ENCODE results near the gene SMTNL2.
"Not testable (repeated sequence)": the region's sequence is repeated elsewhere in the genome, so short reads cannot be mapped to it uniquely, and the experiment has no call there.

The SMTNL2 gene

DNA sequence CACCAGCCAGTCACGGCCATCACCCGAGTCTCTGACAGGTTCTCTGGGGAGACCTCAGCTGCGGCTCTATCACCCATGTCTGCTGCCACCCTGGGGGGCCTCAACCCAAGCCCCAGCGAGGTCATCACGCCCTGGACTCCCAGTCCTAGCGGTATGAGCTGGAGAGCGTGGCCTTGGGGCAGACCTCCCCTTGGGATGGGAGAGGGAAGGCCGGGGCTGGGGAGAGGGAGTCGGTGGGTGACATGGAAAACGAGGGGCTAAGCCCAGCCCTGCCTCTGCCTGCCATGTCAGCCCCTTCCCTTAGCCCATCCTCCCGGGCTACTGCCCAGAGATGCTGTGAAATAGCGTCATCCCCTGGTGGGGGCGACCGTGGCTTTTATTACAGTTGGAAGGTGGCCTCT is 8.7 kb downstream of the SMTNL2 start:
- no peak overlapping the region for H3K27ac ChIP-seq (ENCODE audit: low read length)
- H4K20me1 ChIP-seq (ENCODE audit: insufficient read depth, low read length), result no peaks in the 10 kb centered on the region
- H2AFZ ChIP-seq (ENCODE audit: low read length), result no peak overlapping the region
- no peaks in the 10 kb centered on the region for H3K4me1 ChIP-seq (ENCODE audit: low read length)
- no peak overlapping the region for H3K4me2 ChIP-seq (ENCODE audit: low read depth, low read length)
- H3K9me3 ChIP-seq (replicated peaks; ENCODE audit: insufficient read depth, low read length), result no peaks in the 10 kb centered on the region
- H3K27me3 ChIP-seq (replicated peaks; ENCODE audit: insufficient read depth, low read length), result peaks cover 86% of the 10 kb centered on the region
- H3K9me2 ChIP-seq (replicated peaks; ENCODE audit: insufficient read depth, low read length), result no peaks in the 10 kb centered on the region
- H3K36me3 ChIP-seq (replicated peaks; ENCODE audit: insufficient read depth, low read length), result no peaks in the 10 kb centered on the region
- no peaks in the 10 kb centered on the region for H3K79me2 ChIP-seq (ENCODE audit: low read length)
- TF ChIP-seq, protein P1, sequence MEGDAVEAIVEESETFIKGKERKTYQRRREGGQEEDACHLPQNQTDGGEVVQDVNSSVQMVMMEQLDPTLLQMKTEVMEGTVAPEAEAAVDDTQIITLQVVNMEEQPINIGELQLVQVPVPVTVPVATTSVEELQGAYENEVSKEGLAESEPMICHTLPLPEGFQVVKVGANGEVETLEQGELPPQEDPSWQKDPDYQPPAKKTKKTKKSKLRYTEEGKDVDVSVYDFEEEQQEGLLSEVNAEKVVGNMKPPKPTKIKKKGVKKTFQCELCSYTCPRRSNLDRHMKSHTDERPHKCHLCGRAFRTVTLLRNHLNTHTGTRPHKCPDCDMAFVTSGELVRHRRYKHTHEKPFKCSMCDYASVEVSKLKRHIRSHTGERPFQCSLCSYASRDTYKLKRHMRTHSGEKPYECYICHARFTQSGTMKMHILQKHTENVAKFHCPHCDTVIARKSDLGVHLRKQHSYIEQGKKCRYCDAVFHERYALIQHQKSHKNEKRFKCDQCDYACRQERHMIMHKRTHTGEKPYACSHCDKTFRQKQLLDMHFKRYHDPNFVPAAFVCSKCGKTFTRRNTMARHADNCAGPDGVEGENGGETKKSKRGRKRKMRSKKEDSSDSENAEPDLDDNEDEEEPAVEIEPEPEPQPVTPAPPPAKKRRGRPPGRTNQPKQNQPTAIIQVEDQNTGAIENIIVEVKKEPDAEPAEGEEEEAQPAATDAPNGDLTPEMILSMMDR (IDR thresholded peaks at IDR 0.05; ENCODE audit: low read length), result no peak
- no peak overlapping the region for H3K9ac ChIP-seq (ENCODE audit: low read length)
- H3F3A ChIP-seq (ENCODE audit: insufficient read depth, low read length), result no peaks in the 10 kb centered on the region
- DNase-seq, result no peak
- no peak overlapping the region for H3K4me3 ChIP-seq (ENCODE audit: low read length)

DNA sequence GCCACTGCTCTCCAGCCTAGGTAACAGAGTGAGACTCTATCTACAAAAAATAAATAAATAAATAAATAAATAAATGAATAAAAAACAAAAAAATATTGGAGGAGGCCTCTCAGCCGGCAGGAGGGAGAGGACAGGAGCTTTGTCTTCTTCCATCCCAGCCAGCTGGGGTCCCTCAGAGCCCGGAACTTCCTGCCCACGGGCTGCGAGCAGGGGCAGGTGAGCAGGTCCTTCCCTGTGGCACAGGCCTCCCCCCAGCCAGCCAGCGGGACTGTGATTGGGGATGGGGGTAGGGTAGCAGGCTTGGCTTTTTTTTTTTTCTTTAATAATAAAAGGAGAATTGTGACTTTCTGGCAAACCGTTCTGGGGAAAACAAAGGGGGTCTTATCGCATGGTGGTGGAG is 10.1 kb downstream of the SMTNL2 start:
- Histone ChIP-seq H3K9ac (ENCODE audit: low read length) (no peak overlapping the region), H3K4me3 (ENCODE audit: low read length) (no peak overlapping the region), H3K27me3 (replicated peaks; ENCODE audit: insufficient read depth, low read length) (peaks cover 86% of the 10 kb centered on the region), H3F3A (ENCODE audit: insufficient read depth, low read length) (no peaks in the 10 kb centered on the region), H3K4me2 (ENCODE audit: low read depth, low read length) (no peak overlapping the region), H3K4me1 (ENCODE audit: low read length) (no peaks in the 10 kb centered on the region), H4K20me1 (ENCODE audit: insufficient read depth, low read length) (no peaks in the 10 kb centered on the region), H2AFZ (ENCODE audit: low read length) (no peak overlapping the region), H3K9me3 (replicated peaks; ENCODE audit: insufficient read depth, low read length) (no peaks in the 10 kb centered on the region), H3K27ac (ENCODE audit: low read length) (no peak overlapping the region), H3K79me2 (ENCODE audit: low read length) (no peaks in the 10 kb centered on the region), H3K9me2 (replicated peaks; ENCODE audit: insufficient read depth, low read length) (no peaks in the 10 kb centered on the region), H3K36me3 (replicated peaks; ENCODE audit: insufficient read depth, low read length) (no peaks in the 10 kb centered on the region)
- DNase-seq, result no peak
- no peak for TF ChIP-seq EZH2phosphoT487 (IDR thresholded peaks at IDR 0.05; ENCODE audit: low read length)
- TF ChIP-seq, protein P1 (IDR thresholded peaks at IDR 0.05; ENCODE audit: low read length), result no peak
- TF ChIP-seq EZH2 (optimal IDR thresholded peaks at IDR 0.05; ENCODE audit: low read depth, low read length), result no peak

DNA sequence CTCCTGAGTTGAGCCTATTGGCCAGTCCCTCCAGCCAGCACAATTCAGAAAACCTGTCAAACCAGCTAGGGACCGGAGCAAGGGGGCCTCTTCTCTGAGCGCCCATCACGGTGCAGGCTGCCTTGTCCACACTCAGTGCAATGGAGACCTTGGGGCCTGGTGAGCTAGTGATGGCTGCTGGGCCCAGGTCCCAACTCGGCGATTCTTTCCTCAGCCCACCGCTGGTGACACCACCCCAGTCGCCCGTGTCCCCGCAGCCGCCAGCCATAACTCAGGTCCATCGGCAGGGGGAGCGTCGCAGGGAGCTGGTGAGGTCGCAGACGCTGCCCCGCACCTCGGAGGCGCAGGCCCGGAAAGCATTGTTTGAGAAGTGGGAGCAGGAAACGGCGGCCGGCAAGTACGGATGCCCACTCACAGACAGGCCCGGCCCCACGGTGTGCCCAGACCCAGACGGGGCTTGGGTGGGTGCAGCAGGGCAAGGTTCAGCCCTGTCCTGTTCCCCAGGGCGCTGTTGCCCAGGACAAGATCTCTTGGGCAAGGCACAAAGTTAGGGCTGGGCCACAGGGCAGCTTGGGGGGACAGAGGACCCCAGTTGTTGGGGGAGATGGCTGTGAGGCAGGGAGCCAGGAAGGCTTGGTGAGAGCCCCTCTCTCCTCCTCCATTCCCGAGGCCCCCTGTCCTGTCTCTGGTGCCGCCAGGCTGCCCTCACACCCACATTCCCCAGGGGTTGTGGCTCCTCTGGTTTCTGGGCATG is 10.8 kb downstream of the SMTNL2 start:
- peak overlapping the region; percentile 37; the same call in 1 of the 2 replicates for H3K4me2 ChIP-seq (ENCODE audit: low read depth, low read length)
- H3K9me3 ChIP-seq (replicated peaks; ENCODE audit: insufficient read depth, low read length), result no peaks in the 10 kb centered on the region
- H4K20me1 ChIP-seq (ENCODE audit: insufficient read depth, low read length), result no peaks in the 10 kb centered on the region
- H3K79me2 ChIP-seq (ENCODE audit: low read length), result no peaks in the 10 kb centered on the region
- H3K4me1 ChIP-seq (ENCODE audit: low read length), result no peaks in the 10 kb centered on the region
- DNase-seq, result peak; percentile 50
- peak overlapping the region; percentile 65 for H2AFZ ChIP-seq (ENCODE audit: low read length)
- H3K27me3 ChIP-seq (replicated peaks; ENCODE audit: insufficient read depth, low read length), result peaks cover 91% of the 10 kb centered on the region
- no peaks in the 10 kb centered on the region for H3F3A ChIP-seq (ENCODE audit: insufficient read depth, low read length)
- TF ChIP-seq EZH2phosphoT487 (IDR thresholded peaks at IDR 0.05; ENCODE audit: low read length), result no peak
- TF ChIP-seq, protein P1 (IDR thresholded peaks at IDR 0.05; ENCODE audit: low read length), result peak; percentile 53
- no peaks in the 10 kb centered on the region for H3K36me3 ChIP-seq (replicated peaks; ENCODE audit: insufficient read depth, low read length)
- no peak overlapping the region for H3K27ac ChIP-seq (ENCODE audit: low read length)
- no peaks in the 10 kb centered on the region for H3K9me2 ChIP-seq (replicated peaks; ENCODE audit: insufficient read depth, low read length)
- H3K4me3 ChIP-seq (ENCODE audit: low read length), result no peak overlapping the region
- H3K9ac ChIP-seq (ENCODE audit: low read length), result no peak overlapping the region

DNA sequence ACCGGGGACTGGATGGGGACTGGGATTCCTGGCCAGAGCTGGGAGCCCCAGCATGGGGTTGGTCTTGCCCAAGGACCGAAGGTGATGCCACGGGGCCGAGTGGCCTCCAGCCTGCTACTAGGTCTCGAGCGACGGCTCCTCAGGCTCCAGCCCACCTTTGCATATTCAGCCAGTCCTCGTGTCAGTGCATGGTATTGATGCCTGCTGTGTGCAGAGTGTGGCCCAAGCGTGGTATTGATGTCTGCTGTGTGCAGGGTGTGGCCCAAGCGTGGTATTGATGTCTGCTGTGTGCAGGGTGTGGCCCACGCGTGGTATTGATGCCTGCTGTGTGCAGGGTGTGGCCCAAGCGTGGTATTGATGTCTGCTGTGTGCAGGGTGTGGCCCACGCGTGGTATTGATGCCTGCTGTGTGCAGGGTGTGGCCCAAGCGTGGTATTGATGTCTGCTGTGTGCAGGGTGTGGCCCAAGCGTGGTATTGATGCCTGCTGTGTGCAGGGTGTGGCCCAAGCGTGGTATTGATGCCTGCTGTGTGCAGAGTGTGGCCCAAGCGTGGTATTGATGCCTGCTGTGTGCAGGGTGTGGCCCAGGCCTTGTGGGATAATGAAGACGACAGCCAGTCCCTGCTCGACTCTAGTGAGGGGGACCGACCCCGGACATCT is 11.5 kb downstream of the SMTNL2 start:
- H4K20me1 ChIP-seq (ENCODE audit: insufficient read depth, low read length); H3K36me3 ChIP-seq (replicated peaks; ENCODE audit: insufficient read depth, low read length); H3F3A ChIP-seq (ENCODE audit: insufficient read depth, low read length); H3K4me2 ChIP-seq (ENCODE audit: low read depth, low read length); DNase-seq; H3K27ac ChIP-seq (ENCODE audit: low read length); H3K9me2 ChIP-seq (replicated peaks; ENCODE audit: insufficient read depth, low read length); H3K79me2 ChIP-seq (ENCODE audit: low read length); H2AFZ ChIP-seq (ENCODE audit: low read length); H3K4me1 ChIP-seq (ENCODE audit: low read length); H3K9me3 ChIP-seq (replicated peaks; ENCODE audit: insufficient read depth, low read length); H3K9ac ChIP-seq (ENCODE audit: low read length); H3K4me3 ChIP-seq (ENCODE audit: low read length): not testable (repeated sequence)
- peaks cover 91% of the 10 kb centered on the region for H3K27me3 ChIP-seq (replicated peaks; ENCODE audit: insufficient read depth, low read length)

Data from MM.1S (cell line).